Sigmoid colon (tissue), 7 donors: ENCODE data around the gene PPFIA4. TPM values are rescaled to one million over a fixed set of nuclear protein-coding genes. Genes with fewer than 3 reads are reported as not detected.

Experiments
- DNase-seq: peaks from one replicate; pipeline ENCODE4 v3.0.0-alpha.2; 2019
- H3K27ac ChIP-seq, 4 donors: fragments of 200-600 bp; sonication (generic); one replicate each; pipeline ENCODE4 v1.5.1; 2016 to 2019; ENCODE audit warnings: mild to moderate bottlenecking in 1 of 4
- H3K27me3 ChIP-seq, 3 donors: fragments of 200-600 bp; sonication (generic); one replicate each; pipeline ENCODE4 v1.5.1; 2019; ENCODE audit warnings: mild to moderate bottlenecking in 1 of 3
- H3K36me3 ChIP-seq, 4 donors: fragments of 200-600 bp; sonication (generic); one replicate each; pipeline ENCODE4 v1.5.1; 2016 to 2019
- H3K4me1 ChIP-seq, 4 donors: fragments of 200-600 bp; sonication (generic); one replicate each; pipeline ENCODE4 v1.5.1; 2017 to 2019
- H3K4me3 ChIP-seq, 4 donors: fragments of 200-600 bp; sonication (generic); one replicate each; pipeline ENCODE4 v1.5.1; 2017 to 2019; ENCODE audit warnings: mild to moderate bottlenecking in 2 of 4, moderate library complexity in 1 of 4
- H3K9me3 ChIP-seq, 4 donors: fragments of 200-600 bp in 3 of 4; sonication (generic) in 3 of 4; one replicate each; pipeline versions ENCODE4 v1.5.1 to v1.6.1; 2013 to 2019
- EP300 ChIP-seq, 4 donors: sonication (generic); formaldehyde crosslinking; IDR thresholded peaks; one replicate each; pipeline ENCODE4 v1.6.1; 2017; ENCODE audit warnings: antibody characterized with exemption in 4 of 4
- POLR2A ChIP-seq, 2 donors: fragments of 450-650 bp; IDR thresholded peaks; one replicate each; pipeline ENCODE4 v1.6.1; 2016; ENCODE audit warnings: antibody characterized with exemption in 2 of 2, mild to moderate bottlenecking in 2 of 2, moderate library complexity in 2 of 2
- POLR2AphosphoS5 ChIP-seq, 4 donors: sonication (generic); formaldehyde crosslinking; IDR thresholded peaks; one replicate each; pipeline ENCODE4 v1.6.1; 2017; ENCODE audit warnings: antibody characterized with exemption in 4 of 4
- WGBS, 2 donors: extraction: QIAGEN DNeasy Blood & Tissue Kit; methylation state at CpG; one replicate each; pipeline ENCODE4 v1.1.7; 2013; 5-methylcytosine and 5-hydroxymethylcytosine counted together
- intact Hi-C: fragments of 100-400 bp; cut with DNase I; formaldehyde crosslinking; loops from one replicate; pipeline ENCODE4 v1.15.1; 2023
- polyA plus RNA-seq, 3 donors: library from polyadenylated mRNA; stranded (reverse); fragments of 200-250 nt; gene quantifications; one replicate each; pipeline ENCODE4 v1.2.3, GENCODE V29; 2013
- total RNA-seq, 4 donors: library from RNA; depleted of rRNA; stranded (reverse); fragments of >200 nt; gene quantifications; one replicate each; pipeline ENCODE4 v1.1.0, GENCODE V29; 2016
- TF ChIP-seq, protein P1 (sequence below), 4 experiments: fragments of 450-650 bp in 3 of 4; fragments of 200-600 bp in 1 of 4; IDR thresholded peaks; one replicate each; pipeline ENCODE4 v1.5.1; 2016 to 2019; ENCODE audit warnings: antibody characterized with exemption in 4 of 4, mild to moderate bottlenecking in 3 of 4, moderate library complexity in 2 of 4
- donor health status: healthy with polysubstance abuse.
- donor health status: Bipolar disorder and iron deficiency.
- donor health status: healthy.

The PPFIA4 gene
- total and polyA plus RNA-seq, 7 donors, result 0.52 to 15.0 (median 1.4) TPM; not detected in 2

GRCh38 chr1:203080456-203080855 lies 54.2 kb downstream of the PPFIA4 start:
- intact Hi-C loops, result no loop called here
- Histone ChIP-seq H3K4me3 (no peak overlapping the region), H3K27ac (no peak overlapping the region), H3K27me3 (peaks cover 3 to 29% (median 5%) of the 10 kb centered on the region in 3 donors), H3K36me3 (no peaks in the 10 kb centered on the region), H3K4me1 (peaks cover 0 to 9% (median 7%) of the 10 kb centered on the region in 4 donors), H3K9me3 (no peaks in the 10 kb centered on the region)
- WGBS, 2 donors, result 83 to 86% methylated on average over 5 of the region's 5 CpGs
- DNase-seq, result peak; percentile 34
- TF ChIP-seq EP300 (IDR thresholded peaks at IDR 0.05) (no peak), POLR2AphosphoS5 (IDR thresholded peaks at IDR 0.05) (no peak), POLR2A (IDR thresholded peaks at IDR 0.05) (no peak)
- TF ChIP-seq, protein P1, sequence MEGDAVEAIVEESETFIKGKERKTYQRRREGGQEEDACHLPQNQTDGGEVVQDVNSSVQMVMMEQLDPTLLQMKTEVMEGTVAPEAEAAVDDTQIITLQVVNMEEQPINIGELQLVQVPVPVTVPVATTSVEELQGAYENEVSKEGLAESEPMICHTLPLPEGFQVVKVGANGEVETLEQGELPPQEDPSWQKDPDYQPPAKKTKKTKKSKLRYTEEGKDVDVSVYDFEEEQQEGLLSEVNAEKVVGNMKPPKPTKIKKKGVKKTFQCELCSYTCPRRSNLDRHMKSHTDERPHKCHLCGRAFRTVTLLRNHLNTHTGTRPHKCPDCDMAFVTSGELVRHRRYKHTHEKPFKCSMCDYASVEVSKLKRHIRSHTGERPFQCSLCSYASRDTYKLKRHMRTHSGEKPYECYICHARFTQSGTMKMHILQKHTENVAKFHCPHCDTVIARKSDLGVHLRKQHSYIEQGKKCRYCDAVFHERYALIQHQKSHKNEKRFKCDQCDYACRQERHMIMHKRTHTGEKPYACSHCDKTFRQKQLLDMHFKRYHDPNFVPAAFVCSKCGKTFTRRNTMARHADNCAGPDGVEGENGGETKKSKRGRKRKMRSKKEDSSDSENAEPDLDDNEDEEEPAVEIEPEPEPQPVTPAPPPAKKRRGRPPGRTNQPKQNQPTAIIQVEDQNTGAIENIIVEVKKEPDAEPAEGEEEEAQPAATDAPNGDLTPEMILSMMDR (IDR thresholded peaks at IDR 0.05), result no peak

- peaks cover 0 to 22% (median 3%) of the 10 kb centered on the region in 3 donors for H3K27me3 ChIP-seq
- 53 to 71% methylated on average over 9 of the region's 9 CpGs for WGBS, 2 donors
- no peak overlapping the region for H3K4me3 ChIP-seq
- no peaks in the 10 kb centered on the region for H3K36me3 ChIP-seq
- intact Hi-C loops, result no loop called here
- no peaks in the 10 kb centered on the region for H3K4me1 ChIP-seq
- no peak overlapping the region for H3K27ac ChIP-seq
- TF ChIP-seq, protein P1 (IDR thresholded peaks at IDR 0.05), result no peak
- TF ChIP-seq EP300 (IDR thresholded peaks at IDR 0.05) (no peak), POLR2A (IDR thresholded peaks at IDR 0.05) (no peak), POLR2AphosphoS5 (IDR thresholded peaks at IDR 0.05) (no peak)
- DNase-seq, result peak; percentile 27
- H3K9me3 ChIP-seq, result no peaks in the 10 kb centered on the region
Measured at GRCh38 chr1:203081465-203082230, 55.4 kb downstream of the PPFIA4 start.

GRCh38 chr1:203082231-203082505 lies 55.9 kb downstream of the PPFIA4 start:
- 66 to 75% methylated on average over 3 of the region's 3 CpGs for WGBS, 2 donors
- H3K4me3 ChIP-seq, result no peak overlapping the region
- no peak overlapping the region for H3K27ac ChIP-seq
- peaks cover 0 to 17% (median 0%) of the 10 kb centered on the region in 3 donors for H3K27me3 ChIP-seq
- no peaks in the 10 kb centered on the region for H3K36me3 ChIP-seq
- no peaks in the 10 kb centered on the region for H3K9me3 ChIP-seq
- TF ChIP-seq EP300 (IDR thresholded peaks at IDR 0.05), result no peak
- TF ChIP-seq, protein P1 (IDR thresholded peaks at IDR 0.05), result no peak
- no peak for TF ChIP-seq POLR2AphosphoS5 (IDR thresholded peaks at IDR 0.05)
- no peak for TF ChIP-seq POLR2A (IDR thresholded peaks at IDR 0.05)
- no peak for DNase-seq
- intact Hi-C loops, result no loop called here
- no peaks in the 10 kb centered on the region for H3K4me1 ChIP-seq

DNA sequence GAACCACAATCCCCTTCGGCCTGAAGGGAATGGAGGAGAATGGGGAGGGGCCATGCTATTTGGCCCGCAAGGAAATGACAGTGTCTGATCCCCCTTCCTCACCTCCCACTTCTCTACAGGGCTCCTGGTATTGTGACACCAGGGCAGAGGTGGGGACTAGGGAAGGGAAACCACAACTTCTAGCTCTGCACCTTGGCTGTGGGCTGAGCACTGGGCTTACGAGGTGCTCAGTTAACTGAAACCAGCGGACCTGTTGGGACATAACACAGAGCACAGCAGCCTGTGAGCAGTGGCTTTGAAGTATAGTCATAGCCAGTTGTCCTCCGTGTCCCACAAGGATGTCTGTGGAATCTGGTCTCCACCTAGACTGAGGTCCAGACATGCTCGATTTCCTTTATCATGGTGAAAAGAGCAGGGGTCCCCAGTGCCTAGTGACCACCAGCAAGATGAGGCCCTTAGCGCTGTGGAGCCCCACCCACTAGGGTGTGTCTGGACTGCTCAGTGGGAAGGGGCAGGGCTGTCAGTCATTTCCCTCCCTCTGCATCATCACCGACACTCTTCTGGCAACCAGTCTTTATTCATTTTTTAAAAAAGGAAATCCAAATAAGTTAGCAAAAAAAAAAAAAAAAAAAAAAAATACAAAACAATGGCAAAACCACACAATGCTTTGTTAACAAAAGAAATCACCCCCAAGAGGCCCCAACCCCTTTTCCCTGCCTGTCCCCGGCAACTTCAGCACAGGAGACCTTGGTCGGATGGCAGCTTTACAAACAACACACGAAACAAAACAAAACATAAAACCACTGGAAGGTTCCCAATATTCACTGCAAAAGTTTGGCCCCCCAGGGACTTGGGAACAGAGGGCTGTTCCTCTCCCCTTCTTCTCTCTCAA lies 56.5 kb downstream of the PPFIA4 start:
- TF ChIP-seq POLR2A (IDR thresholded peaks at IDR 0.05), result no peak
- intact Hi-C loops, result no loop called here
- Histone ChIP-seq H3K27me3 (peaks cover 0 to 14% (median 0%) of the 10 kb centered on the region in 3 donors), H3K9me3 (no peaks in the 10 kb centered on the region), H3K4me1 (no peaks in the 10 kb centered on the region), H3K36me3 (no peaks in the 10 kb centered on the region), H3K27ac (no peak overlapping the region), H3K4me3 (no peak overlapping the region)
- peak; percentile 29 for DNase-seq
- 39 to 61% methylated on average over 11 of the region's 11 CpGs for WGBS, 2 donors

DNA sequence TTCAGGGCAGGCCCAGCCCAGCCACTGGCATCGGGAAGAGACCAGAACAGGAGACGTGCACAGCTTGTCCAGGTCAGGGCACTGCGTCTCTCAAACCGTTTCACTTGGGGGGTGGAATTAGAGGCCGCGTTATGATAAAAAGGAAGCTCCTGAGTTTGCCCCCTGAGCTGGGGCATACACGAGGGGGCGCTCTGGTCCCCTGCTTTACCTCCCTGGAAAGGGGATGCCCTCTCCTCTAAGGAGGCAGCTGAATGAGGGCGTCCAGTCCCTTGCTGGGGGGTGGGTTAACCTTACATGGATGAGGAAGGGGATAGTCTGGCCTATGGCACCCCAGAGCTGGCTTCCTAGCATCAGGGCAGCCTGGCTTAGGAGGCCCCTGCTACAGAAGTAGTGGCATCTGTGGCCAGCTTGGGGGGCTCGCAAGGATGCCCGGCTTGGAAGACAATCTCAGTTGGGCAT lies 57.2 kb downstream of the PPFIA4 start:
- TF ChIP-seq POLR2AphosphoS5 (IDR thresholded peaks at IDR 0.05) (no peak), POLR2A (IDR thresholded peaks at IDR 0.05) (no peak), EP300 (IDR thresholded peaks at IDR 0.05) (no peak)
- TF ChIP-seq, protein P1 (IDR thresholded peaks at IDR 0.05), result no peak
- Histone ChIP-seq H3K9me3 (no peaks in the 10 kb centered on the region), H3K27me3 (peaks cover 0 to 14% (median 0%) of the 10 kb centered on the region in 3 donors), H3K27ac (no peak overlapping the region), H3K36me3 (no peaks in the 10 kb centered on the region), H3K4me1 (no peaks in the 10 kb centered on the region), H3K4me3 (no peak overlapping the region)
- intact Hi-C loops, result no loop called here
- peak; percentile 61 for DNase-seq
- 83 to 86% methylated on average over 11 of the region's 11 CpGs for WGBS, 2 donors
